ENCODE data around the gene CLDN7. TPM values are rescaled to one million over a fixed set of nuclear protein-coding genes. Genes with fewer than 3 reads are reported as not detected.

The CLDN7 gene
- total RNA-seq, 1 donor from 2014 or later, result 546 TPM

GRCh38 chr17:7233701-7234082 is 28.6 kb downstream of the CLDN7 start:
- TF ChIP-seq CTCF (IDR thresholded peaks at IDR 0.05; ENCODE audit: insufficient read depth, low read length, severe bottlenecking), result no peak
- no peaks in the 10 kb centered on the region for H3K27me3 ChIP-seq (ENCODE audit: control insufficient read depth, insufficient read depth, low read length)
- peak; percentile 27 for DNase-seq (ENCODE audit: low read depth)
- H3K4me3 ChIP-seq (ENCODE audit: low read depth, low read length), result peak overlapping the region; percentile 85
- FAIRE-seq, result no peak
- peaks cover 19% of the 10 kb centered on the region for H3K36me3 ChIP-seq (ENCODE audit: control insufficient read depth, insufficient read depth, low read length)

GRCh38 chr17:7232114-7232513 is 30.2 kb downstream of the CLDN7 start:
- Histone ChIP-seq H3K4me3 (ENCODE audit: low read depth, low read length) (no peak overlapping the region), H3K36me3 (ENCODE audit: control insufficient read depth, insufficient read depth, low read length) (peaks cover 24% of the 10 kb centered on the region), H3K27me3 (ENCODE audit: control insufficient read depth, insufficient read depth, low read length) (no peaks in the 10 kb centered on the region)
- FAIRE-seq, result no peak
- no peak for TF ChIP-seq CTCF (IDR thresholded peaks at IDR 0.05; ENCODE audit: insufficient read depth, low read length, severe bottlenecking)
- no peak for DNase-seq (ENCODE audit: low read depth)

- Histone ChIP-seq H3K27me3 (ENCODE audit: control insufficient read depth, insufficient read depth, low read length) (no peaks in the 10 kb centered on the region), H3K36me3 (ENCODE audit: control insufficient read depth, insufficient read depth, low read length) (peaks cover 27% of the 10 kb centered on the region), H3K4me3 (ENCODE audit: low read depth, low read length) (no peak overlapping the region)
- DNase-seq (ENCODE audit: low read depth), result no peak
- no peak for TF ChIP-seq CTCF (IDR thresholded peaks at IDR 0.05; ENCODE audit: insufficient read depth, low read length, severe bottlenecking)
- FAIRE-seq, result no peak
Observed at GRCh38 chr17:7229504-7229903, 32.8 kb downstream of the CLDN7 start.

GRCh38 chr17:7228920-7229319 is 33.4 kb downstream of the CLDN7 start:
- Histone ChIP-seq H3K27me3 (ENCODE audit: control insufficient read depth, insufficient read depth, low read length) (no peaks in the 10 kb centered on the region), H3K4me3 (ENCODE audit: low read depth, low read length) (no peak overlapping the region), H3K36me3 (ENCODE audit: control insufficient read depth, insufficient read depth, low read length) (peaks cover 30% of the 10 kb centered on the region)
- FAIRE-seq, result peak; percentile 55
- no peak for DNase-seq (ENCODE audit: low read depth)
- TF ChIP-seq CTCF (IDR thresholded peaks at IDR 0.05; ENCODE audit: insufficient read depth, low read length, severe bottlenecking), result no peak

- no peak for TF ChIP-seq CTCF (IDR thresholded peaks at IDR 0.05; ENCODE audit: insufficient read depth, low read length, severe bottlenecking)
- FAIRE-seq (peak; percentile 7), DNase-seq (ENCODE audit: low read depth) (no peak)
- Histone ChIP-seq H3K27me3 (ENCODE audit: control insufficient read depth, insufficient read depth, low read length) (no peaks in the 10 kb centered on the region), H3K4me3 (ENCODE audit: low read depth, low read length) (no peak overlapping the region), H3K36me3 (ENCODE audit: control insufficient read depth, insufficient read depth, low read length) (peaks cover 47% of the 10 kb centered on the region)
Observed at GRCh38 chr17:7226721-7227710, 35.3 kb downstream of the CLDN7 start.
